Measurements from ENCODE around the gene IGSF9. TPM values are rescaled to one million over a fixed set of nuclear protein-coding genes. Genes with fewer than 3 reads are reported as not detected.

The IGSF9 gene
- total RNA-seq, 2 experiments from 2014 or later = not detected

DNA sequence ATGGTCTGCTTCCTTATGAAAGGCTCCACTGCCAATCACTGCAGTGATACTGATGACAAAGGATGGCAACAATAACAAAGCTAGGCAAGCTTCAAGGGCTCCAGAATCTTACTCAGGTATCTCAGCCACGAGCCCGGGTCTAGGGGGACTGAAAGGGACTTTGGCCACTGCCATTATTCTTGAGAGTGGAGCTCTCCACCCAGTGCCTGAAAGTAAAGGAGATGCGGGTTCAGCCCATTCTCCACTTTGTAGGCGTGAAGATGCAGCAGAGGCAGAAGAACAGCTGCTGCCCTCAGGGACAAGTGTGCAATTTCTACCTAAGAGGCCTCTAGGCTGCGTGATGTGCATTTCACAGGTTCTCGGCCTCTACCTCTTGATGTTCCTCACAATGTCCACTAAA lies 40.1 kb upstream of the IGSF9 start:
- TF ChIP-seq, protein P1, sequence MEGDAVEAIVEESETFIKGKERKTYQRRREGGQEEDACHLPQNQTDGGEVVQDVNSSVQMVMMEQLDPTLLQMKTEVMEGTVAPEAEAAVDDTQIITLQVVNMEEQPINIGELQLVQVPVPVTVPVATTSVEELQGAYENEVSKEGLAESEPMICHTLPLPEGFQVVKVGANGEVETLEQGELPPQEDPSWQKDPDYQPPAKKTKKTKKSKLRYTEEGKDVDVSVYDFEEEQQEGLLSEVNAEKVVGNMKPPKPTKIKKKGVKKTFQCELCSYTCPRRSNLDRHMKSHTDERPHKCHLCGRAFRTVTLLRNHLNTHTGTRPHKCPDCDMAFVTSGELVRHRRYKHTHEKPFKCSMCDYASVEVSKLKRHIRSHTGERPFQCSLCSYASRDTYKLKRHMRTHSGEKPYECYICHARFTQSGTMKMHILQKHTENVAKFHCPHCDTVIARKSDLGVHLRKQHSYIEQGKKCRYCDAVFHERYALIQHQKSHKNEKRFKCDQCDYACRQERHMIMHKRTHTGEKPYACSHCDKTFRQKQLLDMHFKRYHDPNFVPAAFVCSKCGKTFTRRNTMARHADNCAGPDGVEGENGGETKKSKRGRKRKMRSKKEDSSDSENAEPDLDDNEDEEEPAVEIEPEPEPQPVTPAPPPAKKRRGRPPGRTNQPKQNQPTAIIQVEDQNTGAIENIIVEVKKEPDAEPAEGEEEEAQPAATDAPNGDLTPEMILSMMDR (IDR thresholded peaks at IDR 0.05) = no peak
- Histone ChIP-seq H3K9me3 (ENCODE audit: control insufficient read depth in 1 of 2, insufficient read depth in 1 of 2, low read length in 2 of 2) (no peaks in the 10 kb centered on the region), H3K4me3 (ENCODE audit: low read length) (no peak overlapping the region), H3K27me3 (ENCODE audit: control insufficient read depth in 1 of 2, insufficient read depth in 2 of 2, low read length in 2 of 2) (peaks cover 0 to 2% of the 10 kb centered on the region in 2 experiments), H3K4me1 (ENCODE audit: insufficient read depth, low read length) (no peaks in the 10 kb centered on the region), H3K36me3 (ENCODE audit: insufficient read depth, low read length) (no peaks in the 10 kb centered on the region), H3K27ac (ENCODE audit: low read depth in 1 of 2, low read length in 2 of 2) (no peak overlapping the region)
- POLR2A ChIA-PET = no interaction called here
- DNase-seq = no peak
- CTCF ChIA-PET = no interaction called here
- Mint-ChIP-seq H3K36me3 (ENCODE audit: low read depth) (no peaks in the 10 kb centered on the region), H3K27ac (no peak overlapping the region), H3K4me1 (ENCODE audit: low read depth) (no peaks in the 10 kb centered on the region), H3K27me3 (peaks cover 44% of the 10 kb centered on the region), H3K4me3 (no peak overlapping the region), H3K9me3 (no peaks in the 10 kb centered on the region)
- ATAC-seq (ENCODE audit: poor library complexity) = no peak
- intact Hi-C loops (cut with DNase I, micrococcal nuclease) = no loop called here

DNA sequence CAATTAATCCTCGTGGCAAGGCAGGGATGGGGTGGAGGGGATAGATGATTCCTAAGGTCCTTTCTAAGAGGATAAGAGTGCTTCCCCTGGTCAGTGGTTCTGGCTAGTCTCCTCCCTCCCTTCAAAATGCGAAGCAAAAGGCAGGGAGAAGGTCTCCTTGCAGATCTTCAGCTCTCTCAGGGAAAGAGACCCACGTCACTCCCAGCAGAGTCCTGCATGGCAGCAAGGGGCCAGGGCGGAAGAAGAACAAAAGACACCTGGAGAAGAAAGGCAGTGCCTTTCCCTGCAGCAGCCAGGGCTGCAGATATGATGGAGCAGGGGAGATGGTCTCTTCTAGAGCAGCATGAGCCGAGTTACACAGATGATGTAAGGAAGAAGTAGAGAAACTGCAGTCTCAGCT lies 38.3 kb upstream of the IGSF9 start:
- TF ChIP-seq, protein P1 (IDR thresholded peaks at IDR 0.05) = no peak
- no peaks in the 10 kb centered on the region for H3K9me3 ChIP-seq (ENCODE audit: control insufficient read depth in 1 of 2, insufficient read depth in 1 of 2, low read length in 2 of 2)
- intact Hi-C loops (cut with DNase I, micrococcal nuclease) = no loop called here
- Mint-ChIP-seq H3K4me1 (ENCODE audit: low read depth) (no peaks in the 10 kb centered on the region), H3K27me3 (peaks cover 51% of the 10 kb centered on the region), H3K36me3 (ENCODE audit: low read depth) (no peaks in the 10 kb centered on the region), H3K9me3 (no peaks in the 10 kb centered on the region), H3K27ac (no peak overlapping the region), H3K4me3 (no peak overlapping the region)
- ChIA-PET POLR2A (no interaction called here), CTCF (no interaction called here)
- no peak overlapping the region for H3K4me3 ChIP-seq (ENCODE audit: low read length)
- DNase-seq (no peak), ATAC-seq (ENCODE audit: poor library complexity) (no peak)
- no peaks in the 10 kb centered on the region for H3K4me1 ChIP-seq (ENCODE audit: insufficient read depth, low read length)
- H3K36me3 ChIP-seq (ENCODE audit: insufficient read depth, low read length) = no peaks in the 10 kb centered on the region
- H3K27ac ChIP-seq (ENCODE audit: low read depth in 1 of 2, low read length in 2 of 2) = no peak overlapping the region
- peaks cover 4 to 5% of the 10 kb centered on the region in 2 experiments for H3K27me3 ChIP-seq (ENCODE audit: control insufficient read depth in 1 of 2, insufficient read depth in 2 of 2, low read length in 2 of 2)

DNA sequence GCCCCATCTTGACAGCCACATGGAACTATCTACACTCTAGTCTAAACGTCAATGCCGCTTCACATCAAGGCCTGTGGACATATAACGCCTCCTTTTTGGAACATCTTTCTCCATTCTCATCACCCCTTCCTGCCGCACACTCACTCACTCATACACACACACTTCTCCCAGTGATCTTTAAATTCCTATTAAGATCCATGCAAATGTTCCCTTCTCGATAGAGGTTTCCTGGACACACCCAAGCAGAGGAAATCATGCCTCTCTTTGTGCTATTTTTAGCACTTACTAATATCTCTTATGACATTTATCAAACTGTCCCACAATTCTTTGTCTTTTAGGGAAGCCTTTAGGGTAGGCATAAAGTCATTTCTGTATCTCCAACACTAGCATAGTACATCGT lies 36.9 kb upstream of the IGSF9 start:
- Mint-ChIP-seq H3K4me1 (ENCODE audit: low read depth) (no peaks in the 10 kb centered on the region), H3K4me3 (no peak overlapping the region), H3K27me3 (peaks cover 59% of the 10 kb centered on the region), H3K27ac (no peak overlapping the region), H3K36me3 (ENCODE audit: low read depth) (no peaks in the 10 kb centered on the region), H3K9me3 (no peaks in the 10 kb centered on the region)
- ChIA-PET CTCF (no interaction called here), POLR2A (no interaction called here)
- intact Hi-C loops (cut with DNase I, micrococcal nuclease) = no loop called here
- Histone ChIP-seq H3K4me3 (ENCODE audit: low read length) (no peak overlapping the region), H3K36me3 (ENCODE audit: insufficient read depth, low read length) (no peaks in the 10 kb centered on the region), H3K4me1 (ENCODE audit: insufficient read depth, low read length) (no peaks in the 10 kb centered on the region), H3K27me3 (ENCODE audit: control insufficient read depth in 1 of 2, insufficient read depth in 2 of 2, low read length in 2 of 2) (peaks cover 14 to 17% of the 10 kb centered on the region in 2 experiments), H3K27ac (ENCODE audit: low read depth in 1 of 2, low read length in 2 of 2) (no peak overlapping the region), H3K9me3 (ENCODE audit: control insufficient read depth in 1 of 2, insufficient read depth in 1 of 2, low read length in 2 of 2) (no peaks in the 10 kb centered on the region)
- DNase-seq (no peak), ATAC-seq (ENCODE audit: poor library complexity) (no peak)
- TF ChIP-seq, protein P1 (IDR thresholded peaks at IDR 0.05) = no peak
